ENCODE measurements around the gene TDRD1.

- no peak for TF ChIP-seq GATA3 (IDR thresholded peaks at IDR 0.05; ENCODE audit: low read depth, low read length)
- TF ChIP-seq GATA2 (IDR thresholded peaks at IDR 0.05; ENCODE audit: low read depth, low read length), result no peak
Measured at GRCh38 chr10:114202812-114203211, 23.7 kb downstream of the TDRD1 start.

All from SH-SY5Y (cell line).